ENCODE data around the gene DLX3.

DLX3 gene

GRCh38 chr17:49993423-49994060, 1.5 kb downstream of the DLX3 start:
- peak overlapping the region; percentile 87 for H3K18ac ChIP-seq (ENCODE audit: low read length)
- peak overlapping the region; percentile 77 for H2BK120ac ChIP-seq (ENCODE audit: low read depth, low read length)
- peak overlapping the region; percentile 94 for H2AFZ ChIP-seq (ENCODE audit: low read length)
- peak overlapping the region; percentile 63 for H2BK5ac ChIP-seq (ENCODE audit: low read length)
- whole genome bisulfite sequencing, 2 donors (ENCODE audit: extremely low coverage in 2 of 2, insufficient read length in 2 of 2, insufficient replicate concordance in 1 of 2): no CpG with 5 or more reads among the region's 77 CpGs
- peak overlapping the region; percentile 53 to 72 for H3K4me3 ChIP-seq (ENCODE audit: low read length in 2 of 2)
- H3K4me2 ChIP-seq (ENCODE audit: insufficient read depth, low read length, poor library complexity, severe bottlenecking): peak overlapping the region; percentile 87
- H2BK12ac ChIP-seq (ENCODE audit: low read length): peak overlapping the region; percentile 84
- no peak overlapping the region for H3K4ac ChIP-seq (ENCODE audit: low read length)
- H3K23ac ChIP-seq (ENCODE audit: low read depth, low read length, poor library complexity): peak overlapping the region; percentile 69
- peaks cover 6 to 20% of the 10 kb centered on the region in 2 donors for H3K4me1 ChIP-seq (ENCODE audit: control insufficient read depth in 2 of 2, insufficient read depth in 1 of 2, low read depth in 1 of 2, low read length in 2 of 2)
- no peaks in the 10 kb centered on the region for H3K79me1 ChIP-seq (ENCODE audit: low read depth, low read length)
- no peak overlapping the region for H2AK5ac ChIP-seq (ENCODE audit: low read depth, low read length)
- no peak overlapping the region for H3K9ac ChIP-seq (ENCODE audit: low read depth, low read length, poor library complexity)
- peaks cover 21 to 92% (median 81%) of the 10 kb centered on the region in 3 experiments for H3K27me3 ChIP-seq (ENCODE audit: control insufficient read depth in 3 of 3, insufficient read depth in 3 of 3, low read depth in 1 of 3, low read length in 3 of 3)
- no peak overlapping the region for H4K8ac ChIP-seq (ENCODE audit: low read depth, low read length)
- peak overlapping the region; percentile 69 for H2BK15ac ChIP-seq (ENCODE audit: low read length)
- no peaks in the 10 kb centered on the region for H3K36me3 ChIP-seq (replicated peaks in 1 of 2; ENCODE audit: control insufficient read depth in 2 of 2, insufficient read depth in 2 of 2, low read length in 2 of 2)
- H4K91ac ChIP-seq (ENCODE audit: low read depth, low read length, poor library complexity): no peak overlapping the region
- no peak overlapping the region for H3K27ac ChIP-seq (replicated peaks; ENCODE audit: low read length)
- no peak for DNase-seq (ENCODE audit: low spot score)
- H3K9me3 ChIP-seq (replicated peaks in 1 of 2; ENCODE audit: control insufficient read depth in 2 of 2, insufficient read depth in 1 of 2, low read depth in 1 of 2, low read length in 2 of 2): peaks cover 8 to 11% of the 10 kb centered on the region in 2 donors
- H3K14ac ChIP-seq (ENCODE audit: low read length): no peak overlapping the region

GRCh38 chr17:49992933-49993422, 2.0 kb downstream of the DLX3 start:
- H3K4ac ChIP-seq (ENCODE audit: low read length): no peak overlapping the region
- no CpG with 5 or more reads among the region's 23 CpGs for WGBS, 2 donors (ENCODE audit: extremely low coverage in 2 of 2, insufficient read length in 2 of 2, insufficient replicate concordance in 1 of 2)

GRCh38 chr17:49992191-49992932, 2.7 kb downstream of the DLX3 start:
- Histone ChIP-seq H3K23ac (ENCODE audit: low read depth, low read length, poor library complexity) (no peak overlapping the region), H3K4me1 (ENCODE audit: control insufficient read depth in 2 of 2, insufficient read depth in 1 of 2, low read depth in 1 of 2, low read length in 2 of 2) (peaks cover 6 to 27% of the 10 kb centered on the region in 2 donors), H2BK15ac (ENCODE audit: low read length) (no peak overlapping the region), H3K27ac (replicated peaks; ENCODE audit: low read length) (no peak overlapping the region), H3K9ac (ENCODE audit: low read depth, low read length, poor library complexity) (no peak overlapping the region), H2BK12ac (ENCODE audit: low read length) (no peak overlapping the region), H2AK5ac (ENCODE audit: low read depth, low read length) (no peak overlapping the region), H3K14ac (ENCODE audit: low read length) (no peak overlapping the region), H3K79me1 (ENCODE audit: low read depth, low read length) (no peaks in the 10 kb centered on the region), H2BK5ac (ENCODE audit: low read length) (no peak overlapping the region), H3K4ac (ENCODE audit: low read length) (no peak overlapping the region), H3K36me3 (replicated peaks in 1 of 2; ENCODE audit: control insufficient read depth in 2 of 2, insufficient read depth in 2 of 2, low read length in 2 of 2) (no peaks in the 10 kb centered on the region), H3K4me3 (ENCODE audit: low read length in 2 of 2) (peak overlapping the region in 1 of 2 donors; percentile 53), H2BK120ac (ENCODE audit: low read depth, low read length) (no peak overlapping the region), H3K18ac (ENCODE audit: low read length) (no peak overlapping the region), H4K91ac (ENCODE audit: low read depth, low read length, poor library complexity) (no peak overlapping the region), H3K4me2 (ENCODE audit: insufficient read depth, low read length, poor library complexity, severe bottlenecking) (no peak overlapping the region), H4K8ac (ENCODE audit: low read depth, low read length) (no peak overlapping the region), H3K9me3 (replicated peaks in 1 of 2; ENCODE audit: control insufficient read depth in 2 of 2, insufficient read depth in 1 of 2, low read depth in 1 of 2, low read length in 2 of 2) (peaks cover 8 to 11% of the 10 kb centered on the region in 2 donors), H2AFZ (ENCODE audit: low read length) (no peak overlapping the region), H3K27me3 (ENCODE audit: control insufficient read depth in 3 of 3, insufficient read depth in 3 of 3, low read depth in 1 of 3, low read length in 3 of 3) (peaks cover 21 to 98% (median 80%) of the 10 kb centered on the region in 3 experiments)
- no peak for DNase-seq (ENCODE audit: low spot score)
- no CpG with 5 or more reads among the region's 13 CpGs for WGBS, 2 donors (ENCODE audit: extremely low coverage in 2 of 2, insufficient read length in 2 of 2, insufficient replicate concordance in 1 of 2)

More at GRCh38 chr17:49992933-49993422, 2.0 kb downstream of the DLX3 start:
- no peaks in the 10 kb centered on the region for H3K79me1 ChIP-seq (ENCODE audit: low read depth, low read length)
- H3K27ac ChIP-seq (replicated peaks; ENCODE audit: low read length): no peak overlapping the region
- peak overlapping the region; percentile 77 for H2BK120ac ChIP-seq (ENCODE audit: low read depth, low read length)
- H3K9me3 ChIP-seq (replicated peaks in 1 of 2; ENCODE audit: control insufficient read depth in 2 of 2, insufficient read depth in 1 of 2, low read depth in 1 of 2, low read length in 2 of 2): peaks cover 8 to 11% of the 10 kb centered on the region in 2 donors
- H2AK5ac ChIP-seq (ENCODE audit: low read depth, low read length): no peak overlapping the region
- H3K4me3 ChIP-seq (ENCODE audit: low read length in 2 of 2): peak overlapping the region; percentile 53 to 72
- no peaks in the 10 kb centered on the region for H3K36me3 ChIP-seq (replicated peaks in 1 of 2; ENCODE audit: control insufficient read depth in 2 of 2, insufficient read depth in 2 of 2, low read length in 2 of 2)
- peaks cover 21 to 98% (median 84%) of the 10 kb centered on the region in 3 experiments for H3K27me3 ChIP-seq (ENCODE audit: control insufficient read depth in 3 of 3, insufficient read depth in 3 of 3, low read depth in 1 of 3, low read length in 3 of 3)
- no peak overlapping the region for H3K9ac ChIP-seq (ENCODE audit: low read depth, low read length, poor library complexity)
- H2AFZ ChIP-seq (ENCODE audit: low read length): peak overlapping the region; percentile 94
- peak overlapping the region; percentile 87 for H3K18ac ChIP-seq (ENCODE audit: low read length)
- H3K14ac ChIP-seq (ENCODE audit: low read length): no peak overlapping the region
- no peak for DNase-seq (ENCODE audit: low spot score)
- H3K4me1 ChIP-seq (ENCODE audit: control insufficient read depth in 2 of 2, insufficient read depth in 1 of 2, low read depth in 1 of 2, low read length in 2 of 2): peaks cover 6 to 24% of the 10 kb centered on the region in 2 donors
- no peak overlapping the region for H2BK5ac ChIP-seq (ENCODE audit: low read length)
- peak overlapping the region; percentile 69 for H2BK15ac ChIP-seq (ENCODE audit: low read length)
- no peak overlapping the region for H3K23ac ChIP-seq (ENCODE audit: low read depth, low read length, poor library complexity)
- peak overlapping the region; percentile 87 for H3K4me2 ChIP-seq (ENCODE audit: insufficient read depth, low read length, poor library complexity, severe bottlenecking)
- no peak overlapping the region for H4K91ac ChIP-seq (ENCODE audit: low read depth, low read length, poor library complexity)
- H4K8ac ChIP-seq (ENCODE audit: low read depth, low read length): no peak overlapping the region
- peak overlapping the region; percentile 84 for H2BK12ac ChIP-seq (ENCODE audit: low read length)

GRCh38 chr17:49991409-49991808, 3.6 kb downstream of the DLX3 start:
- Histone ChIP-seq H3K79me1 (ENCODE audit: low read depth, low read length) (no peaks in the 10 kb centered on the region), H3K23ac (ENCODE audit: low read depth, low read length, poor library complexity) (peak overlapping the region; percentile 34), H3K14ac (ENCODE audit: low read length) (peak overlapping the region; percentile 41), H3K18ac (ENCODE audit: low read length) (no peak overlapping the region), H3K9ac (ENCODE audit: low read depth, low read length, poor library complexity) (no peak overlapping the region), H3K4me1 (ENCODE audit: control insufficient read depth in 2 of 2, insufficient read depth in 1 of 2, low read depth in 1 of 2, low read length in 2 of 2) (peaks cover 6 to 27% of the 10 kb centered on the region in 2 donors), H2BK120ac (ENCODE audit: low read depth, low read length) (no peak overlapping the region), H2BK5ac (ENCODE audit: low read length) (peak overlapping the region; percentile 20), H2AK5ac (ENCODE audit: low read depth, low read length) (peak overlapping the region; percentile 77), H3K27ac (replicated peaks; ENCODE audit: low read length) (no peak overlapping the region), H3K9me3 (replicated peaks in 1 of 2; ENCODE audit: control insufficient read depth in 2 of 2, insufficient read depth in 1 of 2, low read depth in 1 of 2, low read length in 2 of 2) (peaks cover 8 to 11% of the 10 kb centered on the region in 2 donors), H2AFZ (ENCODE audit: low read length) (no peak overlapping the region), H3K36me3 (replicated peaks in 1 of 2; ENCODE audit: control insufficient read depth in 2 of 2, insufficient read depth in 2 of 2, low read length in 2 of 2) (no peaks in the 10 kb centered on the region), H4K91ac (ENCODE audit: low read depth, low read length, poor library complexity) (no peak overlapping the region), H3K4me3 (ENCODE audit: low read length in 2 of 2) (no peak overlapping the region), H3K4me2 (ENCODE audit: insufficient read depth, low read length, poor library complexity, severe bottlenecking) (no peak overlapping the region), H2BK12ac (ENCODE audit: low read length) (peak overlapping the region; percentile 61), H3K27me3 (ENCODE audit: control insufficient read depth in 3 of 3, insufficient read depth in 3 of 3, low read depth in 1 of 3, low read length in 3 of 3) (peaks cover 21 to 99% (median 72%) of the 10 kb centered on the region in 3 experiments), H2BK15ac (ENCODE audit: low read length) (peak overlapping the region; percentile 49), H3K4ac (ENCODE audit: low read length) (no peak overlapping the region), H4K8ac (ENCODE audit: low read depth, low read length) (no peak overlapping the region)
- no peak for DNase-seq (ENCODE audit: low spot score)
- no CpG with 5 or more reads among the region's 14 CpGs for WGBS, 2 donors (ENCODE audit: extremely low coverage in 2 of 2, insufficient read length in 2 of 2, insufficient replicate concordance in 1 of 2)
